ENCODE measurements around the gene OXNAD1.

The OXNAD1 gene

DNA sequence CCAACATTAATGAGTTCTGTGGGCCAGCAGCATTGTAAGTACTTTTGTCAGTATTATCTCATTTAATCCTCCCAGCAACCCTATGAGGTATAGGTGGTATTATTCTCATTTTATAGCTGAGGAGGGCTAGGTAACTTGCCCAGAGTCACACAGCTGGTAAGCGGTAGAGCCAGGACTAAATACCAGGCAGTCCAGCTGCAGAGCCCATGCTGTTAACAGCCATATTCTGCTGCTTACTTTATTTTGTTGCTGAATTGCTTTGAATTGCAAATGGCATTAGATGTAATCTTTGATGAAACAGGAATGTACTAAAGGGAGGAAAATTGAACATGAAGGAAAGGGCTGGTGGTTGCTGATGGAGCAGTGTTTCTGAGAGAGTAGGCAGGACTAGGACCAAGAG is 19.6 kb downstream of the OXNAD1 start:
- DNase-seq = no peak

DNA sequence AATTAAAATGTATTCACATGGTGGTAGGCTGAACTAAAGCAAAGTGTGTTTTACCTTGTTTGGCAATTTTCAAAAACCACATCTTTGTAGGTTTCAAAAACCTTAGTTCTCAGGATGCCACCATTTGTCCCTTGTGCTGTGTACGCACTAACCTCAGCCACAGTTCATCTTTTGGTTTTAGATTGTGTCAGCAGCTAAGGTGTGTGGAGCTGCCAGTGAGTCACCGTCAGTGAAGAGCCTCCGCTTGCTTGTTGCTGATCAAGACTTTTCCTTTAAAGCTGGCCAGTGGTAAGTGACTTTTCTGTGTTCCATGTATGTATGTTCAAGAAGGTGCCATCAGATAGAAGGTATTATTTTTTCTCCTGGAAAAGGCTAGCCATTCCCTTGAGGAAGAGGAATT is 21.1 kb downstream of the OXNAD1 start:
- no peak for DNase-seq

DNA sequence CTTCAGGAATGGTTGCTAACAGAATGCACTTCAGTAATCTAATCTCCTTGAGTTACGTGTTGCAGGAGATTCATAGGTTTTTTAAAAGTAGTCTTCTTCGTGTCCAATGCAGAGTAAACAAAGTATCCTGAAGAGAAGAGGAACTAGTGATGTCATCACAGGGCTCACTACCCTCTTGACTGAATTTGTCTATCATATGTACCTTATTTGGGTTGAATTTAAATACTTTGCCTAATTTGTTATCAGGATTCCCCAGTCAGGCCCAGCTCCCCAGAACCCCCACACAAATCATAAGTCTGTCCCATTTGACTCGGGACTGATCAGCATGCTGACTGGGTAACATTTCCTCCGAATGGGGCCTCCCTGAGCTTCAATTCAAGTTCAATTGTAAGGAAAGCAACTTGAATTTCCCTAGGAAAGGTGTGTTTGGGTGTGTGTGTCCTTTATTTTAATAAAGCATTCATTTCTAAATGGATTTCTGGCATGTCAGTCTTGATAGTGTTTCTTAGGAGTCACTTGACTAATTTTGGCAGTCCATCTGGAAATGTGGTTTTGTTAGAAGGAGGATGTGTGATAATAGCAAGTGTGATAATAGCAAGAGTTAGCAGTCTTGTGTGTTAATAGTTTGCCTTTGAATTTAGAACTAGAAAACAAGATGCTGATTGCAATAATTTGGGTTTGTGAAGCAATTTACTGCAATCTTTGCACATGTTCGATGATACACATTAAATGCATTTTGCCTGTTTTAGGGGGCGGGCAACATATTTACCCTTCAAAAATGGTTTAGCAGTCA is 21.9 kb downstream of the OXNAD1 start:
- DNase-seq = peak in 1 of 2 donors; percentile 5

DNA sequence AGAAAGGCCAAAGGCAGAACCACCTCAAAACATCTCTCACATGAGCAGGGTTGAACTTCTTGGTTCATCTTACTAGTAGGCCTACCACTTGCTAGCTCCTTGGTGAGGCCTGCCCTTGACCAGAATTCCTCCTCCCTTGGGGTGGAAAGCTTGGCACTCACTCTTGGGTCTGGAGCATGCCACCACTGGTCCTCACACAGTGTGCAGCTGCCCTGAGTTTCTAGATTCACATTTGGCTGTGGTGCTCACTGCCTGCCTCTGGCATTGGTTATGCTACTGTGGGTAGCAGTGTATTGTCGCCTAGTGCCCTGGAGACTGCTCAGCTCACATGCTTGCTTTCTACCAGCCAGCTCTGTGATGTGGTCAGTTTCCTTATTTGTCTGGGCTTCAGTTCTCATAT is 23.7 kb downstream of the OXNAD1 start:
- DNase-seq = no peak

DNA sequence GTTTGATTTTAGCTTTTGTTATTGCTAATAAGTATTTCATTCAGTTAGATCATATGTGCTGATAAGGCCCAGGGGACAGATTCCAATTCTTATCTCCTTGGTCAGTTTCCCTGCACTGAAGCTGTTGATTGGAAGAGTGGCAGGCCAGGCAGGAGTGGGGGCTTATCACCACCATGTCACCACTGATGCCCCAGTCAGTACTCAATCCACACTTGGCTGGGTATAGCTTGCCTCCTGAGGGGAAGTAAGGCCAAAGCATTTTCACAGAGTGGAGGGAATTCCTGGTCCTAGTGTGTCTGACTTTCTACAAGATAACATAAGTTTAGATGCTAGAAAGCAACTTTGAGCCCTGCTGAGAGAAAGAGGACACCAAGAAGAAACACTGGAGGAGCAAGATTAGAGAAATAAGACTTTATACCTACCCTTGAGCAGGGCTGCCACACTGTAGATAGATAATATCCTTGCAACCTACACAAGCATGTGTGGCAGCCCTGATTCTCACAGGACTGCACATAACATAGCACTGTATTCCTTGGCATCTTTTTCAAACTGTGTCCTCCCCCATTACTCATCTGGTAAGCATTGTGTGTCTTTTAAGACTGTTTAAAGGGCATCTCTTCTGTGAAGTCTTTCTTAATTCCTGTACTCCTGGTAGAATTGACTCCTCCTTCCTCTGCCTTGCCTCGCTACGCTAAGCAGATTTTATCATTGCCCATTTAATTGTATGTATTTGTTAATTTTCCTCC is 24.3 kb downstream of the OXNAD1 start:
- DNase-seq = no peak

DNA sequence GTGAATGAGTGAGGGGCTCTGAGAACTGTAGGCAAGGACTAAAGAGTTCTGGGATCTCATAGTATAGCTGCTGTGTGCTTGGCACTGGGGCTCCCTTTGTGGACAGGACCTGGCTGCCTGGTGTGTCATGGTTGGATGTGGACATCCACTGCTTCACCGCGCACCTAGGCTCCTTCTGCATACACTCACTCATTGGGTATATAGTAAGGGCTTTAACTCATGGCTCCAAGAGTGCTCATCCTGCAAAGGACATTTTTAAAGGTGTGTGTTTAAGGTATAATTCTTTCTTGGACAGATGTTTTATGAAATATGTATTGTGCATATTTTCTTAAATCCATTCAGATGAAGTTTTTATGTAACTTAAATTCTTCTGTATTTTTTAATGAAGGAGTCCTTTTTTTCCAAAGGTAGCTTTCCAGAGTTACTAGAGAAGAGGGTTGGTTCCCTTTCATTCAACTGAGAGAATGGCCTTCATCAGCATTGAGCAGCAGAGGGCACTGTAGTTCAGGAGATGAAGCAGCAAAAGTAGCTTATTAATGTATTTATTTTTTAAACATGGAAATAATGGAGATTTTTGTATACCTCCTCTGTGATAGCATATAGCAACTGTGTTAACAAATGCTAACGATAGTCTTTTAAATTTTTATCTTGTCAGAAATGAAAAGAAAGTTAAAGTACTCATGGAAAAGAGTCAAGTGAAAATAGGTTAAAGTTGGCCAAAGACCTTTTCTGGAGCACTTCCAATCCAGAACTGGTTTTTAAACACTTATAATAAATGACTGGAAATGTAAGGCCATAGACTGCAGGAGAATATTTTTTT is 25.2 kb downstream of the OXNAD1 start:
- DNase-seq = peak in 1 of 2 donors; percentile 69

DNA sequence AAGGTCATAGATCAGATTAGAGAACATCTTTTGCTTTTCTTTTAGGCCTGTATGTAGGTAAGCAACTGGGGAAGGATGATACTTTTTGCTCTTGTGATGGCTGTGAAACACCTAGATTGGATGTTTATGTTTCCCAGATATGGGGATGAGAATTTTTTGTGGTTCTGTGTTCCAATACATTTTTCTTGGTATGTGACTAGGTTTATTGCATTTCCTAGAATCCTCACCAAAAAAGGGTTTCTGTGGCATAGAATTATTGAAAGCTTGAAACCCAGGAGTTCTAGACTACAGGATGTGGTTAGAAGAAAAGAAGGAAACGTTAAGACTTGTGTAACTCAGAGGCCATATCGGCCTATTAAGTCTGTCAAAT is 25.8 kb downstream of the OXNAD1 start:
- peak in 1 of 2 donors; percentile 54 for DNase-seq

DNA sequence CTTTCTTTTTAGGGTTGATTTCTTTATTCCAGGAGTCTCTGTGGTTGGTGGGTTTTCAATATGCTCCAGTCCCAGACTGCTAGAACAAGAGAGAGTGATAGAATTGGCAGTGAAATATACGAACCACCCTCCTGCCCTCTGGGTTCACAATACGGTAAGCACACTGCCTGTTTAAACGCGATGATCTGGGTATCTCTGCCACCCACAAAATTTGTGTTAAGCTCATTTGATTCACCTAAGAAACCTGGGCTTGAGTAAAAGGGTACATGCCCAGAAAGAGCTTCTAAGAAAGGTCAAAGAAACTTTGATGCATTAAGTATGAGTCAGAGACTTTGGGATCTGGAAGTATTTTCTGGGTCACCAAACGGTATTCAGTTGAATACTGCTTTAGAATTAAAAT is 29.8 kb downstream of the OXNAD1 start:
- no peak for DNase-seq

DNA sequence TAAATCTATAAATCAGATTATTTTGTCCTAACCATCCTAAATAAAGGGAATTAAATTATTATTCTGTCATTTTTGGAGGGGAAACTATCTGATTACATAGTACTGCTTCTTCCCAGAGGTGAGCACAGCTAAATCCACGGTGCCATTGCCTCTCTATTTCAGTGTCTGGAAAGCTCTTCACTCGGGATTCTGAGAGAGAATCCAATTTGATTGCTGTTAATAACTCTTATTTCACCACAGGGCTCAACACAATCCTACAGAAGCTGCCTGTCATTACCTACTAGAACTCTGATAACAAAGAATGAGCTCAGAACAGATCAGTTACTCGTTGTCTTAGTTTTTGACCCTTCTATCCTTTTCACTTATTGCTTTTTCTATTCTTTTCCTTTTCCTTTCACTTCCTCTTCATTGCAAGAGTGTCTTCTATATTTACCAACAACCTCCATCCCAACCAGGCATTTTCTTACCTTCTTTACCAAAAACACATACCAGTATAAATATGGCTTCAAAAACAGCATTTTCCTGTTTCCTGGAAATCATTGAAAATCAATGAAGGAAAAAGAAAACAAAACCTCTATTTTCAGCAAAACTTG is 30.4 kb downstream of the OXNAD1 start:
- DNase-seq = no peak

DNA sequence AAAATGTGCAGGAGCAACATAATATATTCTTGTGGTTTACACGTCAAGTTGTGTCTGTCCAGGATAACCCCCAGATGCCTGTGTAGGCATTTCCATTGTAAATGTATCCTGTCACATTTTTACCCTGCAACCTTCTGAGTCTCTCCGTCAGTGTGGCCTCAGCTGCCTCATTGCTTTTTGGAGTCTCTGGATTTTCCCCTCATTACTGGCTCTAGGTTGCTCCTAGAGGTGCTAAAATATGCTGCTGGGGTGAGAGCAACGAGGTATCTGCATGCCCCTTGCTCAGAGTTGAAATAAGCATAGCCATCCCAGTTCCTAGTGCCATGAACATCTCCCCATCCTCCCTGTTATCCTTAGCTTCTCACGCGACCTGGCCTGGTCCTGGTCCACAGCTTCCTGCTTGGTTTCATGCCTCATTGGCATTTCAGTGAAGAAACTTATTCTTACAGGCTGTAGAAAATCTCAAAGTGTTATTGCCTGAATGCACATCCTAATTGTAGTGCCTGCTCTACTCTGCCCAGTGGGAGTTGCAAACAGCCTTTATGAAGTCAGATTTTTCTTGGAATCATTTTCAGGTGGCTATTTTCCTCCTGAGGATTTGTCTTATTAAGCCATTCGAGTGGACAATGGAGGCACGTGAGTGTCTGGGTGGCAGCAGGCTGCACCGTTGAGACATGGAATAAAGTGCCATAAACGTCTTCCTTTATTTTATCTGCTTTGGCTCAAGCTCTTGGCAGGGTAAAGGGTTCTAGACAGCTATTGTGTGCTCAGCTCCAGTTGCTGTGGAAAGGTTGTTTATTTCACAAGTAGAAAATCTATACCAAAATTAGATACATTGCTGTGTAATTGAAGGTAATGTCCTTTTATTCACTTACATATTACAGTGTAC is 33.2 kb downstream of the OXNAD1 start:
- no peak for DNase-seq

DNA sequence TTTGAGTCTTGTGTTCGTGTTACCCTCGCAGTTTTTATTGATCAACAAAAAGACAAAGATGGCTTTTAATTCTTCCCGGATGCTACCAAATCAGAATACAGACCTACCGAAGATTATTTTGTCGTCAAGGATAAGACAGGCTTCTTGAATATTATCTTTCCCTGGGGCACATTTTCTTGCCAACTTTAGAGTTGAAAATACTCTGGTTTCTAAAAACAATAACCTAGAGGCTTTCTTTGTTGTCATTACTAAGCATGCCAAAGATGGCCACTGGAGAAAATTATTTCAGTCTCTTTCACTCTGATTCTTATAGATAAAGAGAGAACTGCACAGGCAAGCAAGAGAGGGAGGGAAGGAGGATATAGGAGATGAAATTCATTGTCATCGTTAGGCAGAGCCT is 33.9 kb downstream of the OXNAD1 start:
- DNase-seq = no peak

DNA sequence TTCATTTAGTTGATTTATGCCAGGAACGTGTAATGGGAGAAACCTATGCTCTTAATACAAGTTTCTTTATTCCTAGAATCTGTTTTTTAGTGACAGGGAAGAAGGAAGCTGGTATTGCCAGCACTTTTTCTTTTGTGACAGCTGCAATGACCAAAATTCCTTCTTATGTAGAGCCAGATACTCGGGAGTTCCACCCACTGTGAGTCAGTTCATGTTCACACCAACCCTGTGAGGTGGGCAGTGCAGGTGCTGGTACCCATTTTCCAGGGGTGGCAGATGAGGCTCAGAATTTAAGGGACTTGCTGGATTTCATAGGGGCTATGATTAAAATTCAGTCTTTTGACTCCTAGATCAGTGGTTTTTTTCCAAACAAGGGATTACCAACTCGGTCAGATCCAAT is 34.7 kb downstream of the OXNAD1 start:
- DNase-seq = no peak

DNA sequence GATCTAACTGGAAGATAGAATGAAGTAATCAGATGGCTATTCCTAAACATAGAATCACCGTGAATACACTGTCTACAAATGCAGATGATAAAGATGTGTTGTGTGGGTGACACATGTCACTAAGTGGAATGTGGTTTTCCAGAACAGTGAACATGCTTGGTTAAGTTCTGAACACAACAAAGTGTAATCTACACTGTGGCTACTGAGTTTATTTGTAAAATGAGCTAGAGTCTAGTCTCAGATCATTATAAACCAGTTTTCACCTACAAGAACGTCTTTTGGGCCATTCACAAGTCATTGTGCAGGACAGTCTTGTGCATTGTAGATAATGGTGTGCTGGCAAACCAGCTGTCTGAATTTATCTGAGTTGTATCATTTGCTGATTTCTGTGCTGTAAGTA is 35.3 kb downstream of the OXNAD1 start:
- DNase-seq = no peak

DNA sequence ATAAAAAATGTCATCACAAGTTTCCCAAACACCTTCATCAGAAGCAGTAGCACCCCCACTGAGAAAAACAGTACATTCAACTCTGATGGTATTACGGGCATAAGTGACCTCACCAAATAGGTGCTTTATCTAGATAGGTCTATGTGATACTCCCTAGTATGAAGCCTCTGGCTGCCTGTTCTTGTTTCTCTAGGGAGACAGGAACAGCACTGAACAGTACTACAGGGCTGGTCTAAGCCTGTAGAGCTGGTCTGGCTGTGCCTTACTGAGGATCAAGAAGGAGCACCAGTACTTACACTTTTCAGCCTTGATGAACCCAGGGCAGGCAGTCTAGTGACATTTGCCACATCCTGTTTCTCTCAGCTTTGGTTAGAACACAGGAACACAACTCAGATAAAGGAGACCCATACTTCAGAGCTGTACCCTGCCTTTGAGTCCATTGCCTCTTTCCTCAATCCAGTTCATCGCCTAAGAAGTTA is 35.9 kb downstream of the OXNAD1 start:
- DNase-seq = peak in 1 of 2 donors; percentile 68

DNA sequence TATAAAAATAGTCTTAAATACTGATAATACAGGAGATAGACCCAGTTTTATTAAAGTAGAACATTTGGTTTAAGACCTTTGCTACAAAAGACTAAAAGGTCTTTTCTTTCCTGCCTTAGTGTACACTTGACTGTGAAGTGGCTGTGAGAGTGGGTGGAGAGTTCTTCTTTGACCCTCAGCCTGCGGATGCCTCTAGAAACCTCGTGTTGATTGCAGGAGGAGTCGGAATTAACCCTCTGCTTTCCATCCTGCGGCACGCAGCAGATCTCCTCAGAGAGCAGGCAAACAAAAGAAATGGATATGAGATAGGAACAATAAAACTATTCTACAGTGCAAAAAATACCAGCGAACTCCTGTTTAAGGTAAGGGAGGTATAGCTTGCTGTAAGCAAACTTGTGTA is 36.5 kb downstream of the OXNAD1 start:
- no peak for DNase-seq

DNA sequence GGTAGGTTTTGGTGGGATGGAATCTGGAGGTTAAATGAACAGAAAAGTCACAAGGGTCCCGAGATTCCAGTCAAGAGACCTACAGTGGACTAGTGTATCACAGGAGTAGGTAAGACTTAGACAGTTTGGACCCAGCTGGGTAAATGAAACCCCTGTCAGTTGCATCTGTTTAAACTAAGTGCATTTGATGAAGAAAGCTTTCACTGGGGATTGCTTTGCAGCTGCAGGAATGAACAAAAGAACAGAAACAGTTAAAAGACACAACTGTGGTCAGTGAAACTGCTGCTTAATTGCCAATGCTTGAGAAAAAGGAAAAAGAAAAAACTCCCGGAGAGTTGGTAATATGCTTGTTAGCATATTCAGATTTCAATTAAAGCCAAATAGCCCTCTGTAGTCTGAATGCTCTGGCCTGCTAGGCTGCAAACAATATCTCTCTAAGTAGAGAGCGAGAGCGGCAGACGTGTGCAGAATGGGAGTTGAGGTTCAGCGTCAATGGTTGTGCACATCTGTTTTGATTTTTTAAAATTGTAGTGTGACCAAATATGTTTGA is 37.1 kb downstream of the OXNAD1 start:
- no peak for DNase-seq

DNA sequence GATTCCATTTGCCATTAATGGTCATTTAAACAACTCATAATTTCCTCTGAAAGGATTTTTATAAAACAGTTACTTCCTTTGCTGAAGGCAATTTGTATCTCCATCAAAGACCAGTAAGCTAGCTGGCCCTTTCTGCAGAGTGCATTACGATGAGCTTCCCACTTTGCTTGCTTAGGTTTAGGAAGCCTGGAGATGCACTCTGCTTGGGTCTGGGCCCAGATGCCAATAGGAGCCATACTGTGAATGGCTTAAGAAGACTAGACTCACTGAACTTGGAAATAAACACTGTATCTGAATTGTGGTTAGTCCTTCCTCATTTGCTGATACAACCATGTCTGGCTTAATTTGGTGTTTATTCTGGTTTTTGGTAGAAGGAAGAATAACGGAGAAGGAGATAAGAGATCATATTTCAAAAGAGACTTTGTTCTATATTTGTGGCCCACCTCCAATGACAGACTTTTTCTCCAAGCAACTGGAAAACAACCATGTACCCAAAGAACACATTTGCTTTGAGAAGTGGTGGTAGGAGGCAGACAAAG is 38.1 kb downstream of the OXNAD1 start:
- DNase-seq = peak in 1 of 2 donors; percentile 35

DNA sequence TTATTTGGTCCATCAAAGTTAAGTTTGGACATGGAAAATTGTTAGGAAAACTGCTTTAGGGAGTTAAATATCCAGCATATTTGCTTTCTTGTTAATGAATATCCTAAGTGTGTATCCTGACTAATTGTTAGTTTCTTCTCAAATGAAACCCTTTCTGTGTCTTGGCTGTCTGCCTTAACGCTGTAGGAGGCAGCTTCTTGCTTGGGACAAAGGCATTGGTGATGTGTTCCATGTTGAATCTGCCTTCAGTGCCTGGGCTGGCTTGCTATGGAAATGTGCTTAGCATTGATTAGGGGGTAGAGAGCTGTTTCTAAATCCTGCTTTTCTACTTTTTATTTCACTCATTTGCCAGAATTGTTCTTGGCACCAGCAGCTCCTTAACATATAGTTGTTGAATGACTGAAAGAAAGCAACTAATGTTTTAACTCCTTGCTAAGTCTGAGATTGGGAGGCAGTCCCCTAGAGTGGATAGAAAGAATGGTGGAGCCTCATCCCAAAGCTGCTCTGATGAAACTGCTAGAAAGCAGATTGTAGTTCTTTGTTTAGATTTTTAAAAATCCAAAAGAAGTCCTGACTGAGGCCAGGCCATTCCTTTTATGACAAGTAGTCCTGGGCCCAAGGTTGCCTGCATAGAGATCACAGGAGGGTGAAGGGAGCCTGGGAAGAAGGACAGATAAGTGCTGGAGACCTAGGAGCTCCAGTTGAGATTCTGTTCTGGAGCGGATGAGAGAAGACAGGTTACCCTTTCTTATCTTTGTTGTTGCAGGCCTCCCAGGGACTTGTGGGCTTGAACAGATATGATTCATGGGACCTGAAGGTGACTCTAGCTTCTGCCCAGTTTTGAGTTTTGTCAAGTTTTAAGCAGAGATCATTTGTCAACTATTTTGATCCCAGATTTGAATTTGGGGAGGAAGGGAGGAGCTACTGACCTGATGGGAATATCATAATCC is 39.3 kb downstream of the OXNAD1 start:
- no peak for DNase-seq

DNA sequence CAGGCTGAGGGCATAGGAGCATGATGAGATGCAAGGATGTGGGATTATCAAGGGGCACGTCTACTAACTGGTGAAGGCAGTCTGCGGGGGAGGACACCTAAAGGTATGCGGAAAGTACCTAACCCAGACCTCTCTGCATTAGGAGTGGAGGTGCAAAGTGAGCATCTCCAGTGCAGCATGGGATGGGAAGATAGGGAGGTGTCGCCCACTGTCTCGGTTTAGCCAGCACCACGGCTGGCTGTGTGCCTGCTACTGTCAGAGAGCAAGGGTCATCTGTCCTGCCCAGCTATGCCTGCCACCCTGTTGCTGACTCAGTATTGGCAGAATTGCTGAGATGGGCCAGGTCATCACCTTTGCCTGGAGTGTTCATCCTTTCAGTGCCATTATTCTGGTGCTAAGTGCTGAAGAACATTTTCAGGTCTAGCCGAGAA is 40.1 kb downstream of the OXNAD1 start:
- no peak for DNase-seq

Data from bone marrow (tissue), 2 donors.